ENCODE results near the gene GCHFR.

GCHFR gene

GRCh38 chr15:40787991-40788390 lies 24.1 kb downstream of the GCHFR start:
- no peak for FAIRE-seq
- no peak for TF ChIP-seq CTCF (IDR thresholded peaks at IDR 0.05; ENCODE audit: insufficient read depth, missing control alignments)
- no peak for DNase-seq (ENCODE audit: insufficient read length, low spot score)

GRCh38 chr15:40789119-40789518 lies 25.3 kb downstream of the GCHFR start:
- no peak for TF ChIP-seq CTCF (IDR thresholded peaks at IDR 0.05; ENCODE audit: insufficient read depth, missing control alignments)
- no peak for FAIRE-seq

GRCh38 chr15:40789999-40790398 lies 26.1 kb downstream of the GCHFR start:
- no peak for TF ChIP-seq CTCF (IDR thresholded peaks at IDR 0.05; ENCODE audit: insufficient read depth, missing control alignments)
- FAIRE-seq (no peak), DNase-seq (ENCODE audit: insufficient read length, low spot score) (no peak)

More at GRCh38 chr15:40789119-40789518, 25.3 kb downstream of the GCHFR start:
- DNase-seq (ENCODE audit: insufficient read length, low spot score): no peak

GRCh38 chr15:40790718-40791117 lies 26.9 kb downstream of the GCHFR start:
- TF ChIP-seq CTCF (IDR thresholded peaks at IDR 0.05; ENCODE audit: insufficient read depth, missing control alignments): no peak
- no peak for FAIRE-seq
- DNase-seq (ENCODE audit: insufficient read length, low spot score): no peak

- TF ChIP-seq CTCF (IDR thresholded peaks at IDR 0.05; ENCODE audit: insufficient read depth, missing control alignments): no peak
- no peak for DNase-seq (ENCODE audit: insufficient read length, low spot score)
- no peak for FAIRE-seq
Measured at GRCh38 chr15:40792394-40792793, 28.5 kb downstream of the GCHFR start.

GRCh38 chr15:40793216-40793989 lies 29.5 kb downstream of the GCHFR start:
- DNase-seq (ENCODE audit: insufficient read length, low spot score): no peak
- TF ChIP-seq CTCF (IDR thresholded peaks at IDR 0.05; ENCODE audit: insufficient read depth, missing control alignments): no peak
- no peak for FAIRE-seq

GRCh38 chr15:40796041-40796440 lies 32.2 kb downstream of the GCHFR start:
- no peak for DNase-seq (ENCODE audit: insufficient read length, low spot score)
- FAIRE-seq: no peak
- no peak for TF ChIP-seq CTCF (IDR thresholded peaks at IDR 0.05; ENCODE audit: insufficient read depth, missing control alignments)

All from D721Med (cell line).